HL-60 (cell line): Measurements from ENCODE around the gene DENND1C.

Experiments
- DNase-seq, 2 experiments: peaks; one replicate each; pipeline ENCODE4 v3.0.0-alpha.2; 2010 to 2020; ENCODE audit warnings: low read depth in 1 of 2, low spot score in 1 of 2
- H3K27ac ChIP-seq: fragments of 250-450 bp; sonication (Bioruptor Pico); replicated peaks from 2 replicates; pipeline ENCODE4 v1.5.1; 2020; ENCODE audit warnings: mild to moderate bottlenecking, moderate library complexity
- H3K27me3 ChIP-seq: fragments of 250-450 bp; sonication (Bioruptor Pico); 2 replicates; pipeline ENCODE4 v1.5.1; 2021; ENCODE audit warnings: mild to moderate bottlenecking, moderate library complexity; ENCODE audit not compliant: insufficient read depth, poor library complexity, severe bottlenecking
- H3K4me3 ChIP-seq: replicated peaks from 2 replicates; pipeline ENCODE4 v1.5.1; 2011; ENCODE audit warnings: mild to moderate bottlenecking, control low read depth, low read length; ENCODE audit not compliant: insufficient read depth
- GABPA ChIP-seq: IDR thresholded peaks from 2 replicates; pipeline ENCODE4 v1.6.1; 2012; ENCODE audit warnings: low read depth
- POLR2AphosphoS5 ChIP-seq: IDR thresholded peaks from 2 replicates; pipeline ENCODE4 v1.6.1; 2012; ENCODE audit warnings: low read depth
- SPI1 ChIP-seq: IDR thresholded peaks from 2 replicates; pipeline ENCODE4 v1.6.1; 2012; ENCODE audit warnings: low read depth, mild to moderate bottlenecking, borderline replicate concordance
- TF ChIP-seq, protein P1 (sequence below): IDR thresholded peaks from one replicate; pipeline ENCODE4 v1.5.1; 2011; ENCODE audit warnings: low read length, control low read depth, inconsistent platforms; ENCODE audit not compliant: insufficient read depth
- TF ChIP-seq, protein P2 (sequence below): IDR thresholded peaks from 2 replicates; pipeline ENCODE4 v1.6.1; 2012; ENCODE audit warnings: low read depth; ENCODE audit not compliant: insufficient replicate concordance

The DENND1C gene

DNA sequence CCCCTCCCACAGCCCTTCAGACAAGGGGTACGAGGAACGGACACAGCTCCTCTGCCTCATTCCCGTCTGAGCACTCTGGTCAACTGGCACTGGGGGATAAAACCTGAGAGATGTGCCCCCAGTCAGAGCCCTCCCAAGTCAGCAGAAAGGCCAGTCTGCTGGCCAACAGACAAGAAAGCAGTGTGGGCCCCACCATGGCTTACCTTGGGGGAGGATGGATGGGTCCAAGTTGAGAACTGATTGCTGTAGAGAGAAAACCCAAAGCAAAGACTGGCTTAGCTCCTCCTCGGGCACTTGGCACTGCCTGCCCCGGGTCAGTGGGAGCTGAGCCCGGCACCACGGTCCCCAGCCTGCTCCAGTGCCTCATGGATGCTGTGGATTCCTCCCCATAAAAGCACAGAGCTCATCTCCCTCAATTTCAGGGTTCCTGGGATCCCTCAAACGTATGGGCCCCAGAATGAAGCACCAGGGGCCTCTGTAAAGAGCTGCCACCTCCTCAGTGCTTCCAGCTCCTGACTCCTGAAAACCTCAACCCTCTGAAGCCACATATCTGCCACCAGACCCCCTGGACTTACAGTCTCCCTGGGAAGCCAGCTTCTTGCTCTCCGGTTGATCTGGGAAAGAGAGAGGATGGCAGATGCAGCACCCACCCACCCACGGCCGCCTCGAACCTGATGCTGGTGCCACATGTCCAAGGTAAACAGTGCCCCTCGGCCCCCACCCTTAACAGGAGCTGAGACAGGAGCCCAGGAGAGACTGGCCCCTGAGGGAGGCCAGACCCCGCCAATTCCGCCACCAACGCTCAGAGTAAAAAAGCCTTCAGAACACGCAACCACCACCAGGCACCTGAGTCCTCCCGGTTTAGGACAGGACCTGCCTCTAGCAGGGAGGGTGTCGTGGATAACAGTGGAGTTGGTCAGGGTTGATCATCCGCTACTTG is 60.2 kb downstream of the DENND1C start:
- Histone ChIP-seq H3K27ac (no peak overlapping the region), H3K27me3 (no peaks in the 10 kb centered on the region), H3K4me3 (no peak overlapping the region)
- TF ChIP-seq POLR2AphosphoS5 = no peak
- TF ChIP-seq, protein P1, sequence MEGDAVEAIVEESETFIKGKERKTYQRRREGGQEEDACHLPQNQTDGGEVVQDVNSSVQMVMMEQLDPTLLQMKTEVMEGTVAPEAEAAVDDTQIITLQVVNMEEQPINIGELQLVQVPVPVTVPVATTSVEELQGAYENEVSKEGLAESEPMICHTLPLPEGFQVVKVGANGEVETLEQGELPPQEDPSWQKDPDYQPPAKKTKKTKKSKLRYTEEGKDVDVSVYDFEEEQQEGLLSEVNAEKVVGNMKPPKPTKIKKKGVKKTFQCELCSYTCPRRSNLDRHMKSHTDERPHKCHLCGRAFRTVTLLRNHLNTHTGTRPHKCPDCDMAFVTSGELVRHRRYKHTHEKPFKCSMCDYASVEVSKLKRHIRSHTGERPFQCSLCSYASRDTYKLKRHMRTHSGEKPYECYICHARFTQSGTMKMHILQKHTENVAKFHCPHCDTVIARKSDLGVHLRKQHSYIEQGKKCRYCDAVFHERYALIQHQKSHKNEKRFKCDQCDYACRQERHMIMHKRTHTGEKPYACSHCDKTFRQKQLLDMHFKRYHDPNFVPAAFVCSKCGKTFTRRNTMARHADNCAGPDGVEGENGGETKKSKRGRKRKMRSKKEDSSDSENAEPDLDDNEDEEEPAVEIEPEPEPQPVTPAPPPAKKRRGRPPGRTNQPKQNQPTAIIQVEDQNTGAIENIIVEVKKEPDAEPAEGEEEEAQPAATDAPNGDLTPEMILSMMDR = no peak
- TF ChIP-seq, protein P2, sequence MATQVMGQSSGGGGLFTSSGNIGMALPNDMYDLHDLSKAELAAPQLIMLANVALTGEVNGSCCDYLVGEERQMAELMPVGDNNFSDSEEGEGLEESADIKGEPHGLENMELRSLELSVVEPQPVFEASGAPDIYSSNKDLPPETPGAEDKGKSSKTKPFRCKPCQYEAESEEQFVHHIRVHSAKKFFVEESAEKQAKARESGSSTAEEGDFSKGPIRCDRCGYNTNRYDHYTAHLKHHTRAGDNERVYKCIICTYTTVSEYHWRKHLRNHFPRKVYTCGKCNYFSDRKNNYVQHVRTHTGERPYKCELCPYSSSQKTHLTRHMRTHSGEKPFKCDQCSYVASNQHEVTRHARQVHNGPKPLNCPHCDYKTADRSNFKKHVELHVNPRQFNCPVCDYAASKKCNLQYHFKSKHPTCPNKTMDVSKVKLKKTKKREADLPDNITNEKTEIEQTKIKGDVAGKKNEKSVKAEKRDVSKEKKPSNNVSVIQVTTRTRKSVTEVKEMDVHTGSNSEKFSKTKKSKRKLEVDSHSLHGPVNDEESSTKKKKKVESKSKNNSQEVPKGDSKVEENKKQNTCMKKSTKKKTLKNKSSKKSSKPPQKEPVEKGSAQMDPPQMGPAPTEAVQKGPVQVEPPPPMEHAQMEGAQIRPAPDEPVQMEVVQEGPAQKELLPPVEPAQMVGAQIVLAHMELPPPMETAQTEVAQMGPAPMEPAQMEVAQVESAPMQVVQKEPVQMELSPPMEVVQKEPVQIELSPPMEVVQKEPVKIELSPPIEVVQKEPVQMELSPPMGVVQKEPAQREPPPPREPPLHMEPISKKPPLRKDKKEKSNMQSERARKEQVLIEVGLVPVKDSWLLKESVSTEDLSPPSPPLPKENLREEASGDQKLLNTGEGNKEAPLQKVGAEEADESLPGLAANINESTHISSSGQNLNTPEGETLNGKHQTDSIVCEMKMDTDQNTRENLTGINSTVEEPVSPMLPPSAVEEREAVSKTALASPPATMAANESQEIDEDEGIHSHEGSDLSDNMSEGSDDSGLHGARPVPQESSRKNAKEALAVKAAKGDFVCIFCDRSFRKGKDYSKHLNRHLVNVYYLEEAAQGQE = no peak
- TF ChIP-seq SPI1 = no peak
- no peak for TF ChIP-seq GABPA
- DNase-seq = no peak

DNA sequence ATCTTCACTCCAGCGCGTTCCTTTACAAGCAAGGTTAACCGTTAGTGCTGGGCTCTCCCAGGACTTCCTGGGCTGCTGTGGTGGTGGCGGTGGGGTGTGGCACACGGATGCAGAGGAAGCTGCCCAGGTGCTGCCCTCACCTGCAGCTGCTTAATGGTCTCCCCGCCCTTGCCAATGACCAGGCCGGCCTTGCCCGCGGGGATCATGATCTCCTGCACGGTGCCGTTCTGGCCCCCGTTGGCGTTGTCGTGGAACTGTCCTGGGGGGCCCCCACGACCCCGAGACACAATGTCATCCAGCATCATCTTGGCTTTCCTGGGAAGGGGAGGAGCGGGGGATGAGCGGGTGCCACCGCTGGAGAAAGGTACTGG is 63.0 kb downstream of the DENND1C start:
- H3K27ac ChIP-seq = no peak overlapping the region
- TF ChIP-seq, protein P1 = no peak
- TF ChIP-seq GABPA (no peak), SPI1 (no peak), POLR2AphosphoS5 (no peak)
- TF ChIP-seq, protein P2 = no peak
- DNase-seq = no peak
- no peaks in the 10 kb centered on the region for H3K27me3 ChIP-seq
- H3K4me3 ChIP-seq = no peak overlapping the region

DNA sequence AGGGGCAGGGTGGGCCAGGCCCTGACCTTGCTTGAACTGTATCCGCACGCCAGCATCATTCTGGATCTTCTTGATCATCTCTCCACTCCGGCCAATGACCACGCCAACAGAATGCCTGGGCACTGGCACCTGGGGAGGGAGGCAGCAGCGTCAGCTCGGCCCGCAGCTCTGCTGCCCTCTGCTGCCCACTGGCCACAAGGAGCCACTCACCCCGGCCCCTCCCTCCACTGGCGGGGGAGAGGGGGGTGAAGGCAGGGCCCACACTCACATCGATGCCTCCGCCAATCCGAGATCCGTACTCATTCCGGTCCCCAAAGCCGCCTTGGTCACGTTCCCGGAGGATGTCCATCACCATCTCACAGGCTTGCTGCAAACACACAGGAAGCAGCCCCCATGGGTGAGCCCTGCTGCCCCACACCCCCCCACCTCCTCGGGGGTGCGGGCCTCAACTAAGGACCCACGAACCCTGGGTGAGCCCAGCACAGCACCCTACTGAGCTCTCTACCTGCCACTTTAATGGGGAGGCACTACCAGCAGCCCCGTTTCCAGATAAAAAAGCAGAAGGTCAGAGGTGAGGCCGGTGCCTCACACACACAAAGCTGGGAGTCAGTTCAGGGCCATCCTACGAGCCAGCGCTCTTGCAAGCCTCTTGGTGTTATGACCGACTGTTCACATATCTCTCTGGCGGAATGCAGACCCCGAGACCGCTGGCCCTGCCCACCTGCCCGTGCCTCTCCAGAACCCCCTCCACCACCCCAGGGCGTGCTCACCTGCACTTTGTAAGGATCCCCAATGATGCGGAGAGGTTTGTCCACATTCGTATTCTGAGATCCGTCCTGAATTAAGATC is 63.6 kb downstream of the DENND1C start:
- Histone ChIP-seq H3K27me3 (no peaks in the 10 kb centered on the region), H3K27ac (no peak overlapping the region), H3K4me3 (no peak overlapping the region)
- TF ChIP-seq, protein P2 = no peak
- no peak for DNase-seq
